HK-2 (cell line): ENCODE measurements around the gene MADD.
"Not testable (repeated sequence)": the region's sequence is repeated elsewhere in the genome, so short reads cannot be mapped to it uniquely, and the experiment has no call there.

ENCODE experiments used
- DNase-seq: peaks from one replicate; pipeline ENCODE4 v3.0.0-alpha.2; 2018; ENCODE audit not compliant: unreplicated experiment

The MADD gene

GRCh38 chr11:47318166-47318565, 48.2 kb downstream of the MADD start:
- DNase-seq: no peak

- no peak for DNase-seq
These were observed 54.6 kb downstream of the MADD start for GRCh38 chr11:47324520-47324919.

- DNase-seq: no peak
These were observed 55.5 kb downstream of the MADD start for GRCh38 chr11:47325271-47326041.

- no peak for DNase-seq
These were observed 56.3 kb downstream of the MADD start for GRCh38 chr11:47326198-47326597.

GRCh38 chr11:47327025-47327424, 57.1 kb downstream of the MADD start:
- DNase-seq: no peak

GRCh38 chr11:47327949-47328348, 58.0 kb downstream of the MADD start:
- DNase-seq: no peak

GRCh38 chr11:47328449-47329390, 58.8 kb downstream of the MADD start:
- no peak for DNase-seq

GRCh38 chr11:47329431-47329986, 59.6 kb downstream of the MADD start:
- DNase-seq: no peak

- peak; percentile 14 for DNase-seq
These were observed 60.3 kb downstream of the MADD start for GRCh38 chr11:47329987-47330931.

- no peak for DNase-seq
These were observed 61.7 kb downstream of the MADD start for GRCh38 chr11:47331454-47332302.

GRCh38 chr11:47332303-47332711, 62.4 kb downstream of the MADD start:
- DNase-seq: no peak

GRCh38 chr11:47332791-47333525, 63.0 kb downstream of the MADD start:
- DNase-seq: no peak

- DNase-seq: no peak
These were observed 63.6 kb downstream of the MADD start for GRCh38 chr11:47333526-47333845.

GRCh38 chr11:47333886-47334443, 64.0 kb downstream of the MADD start:
- no peak for DNase-seq

- DNase-seq: not testable (repeated sequence)
These were observed 64.9 kb downstream of the MADD start for GRCh38 chr11:47334699-47335411.

- DNase-seq: no peak
These were observed 65.8 kb downstream of the MADD start for GRCh38 chr11:47335733-47336132.

- DNase-seq: no peak
These were observed 66.7 kb downstream of the MADD start for GRCh38 chr11:47336595-47336994.

- DNase-seq: no peak
These were observed 67.4 kb downstream of the MADD start for GRCh38 chr11:47337229-47337924.
